T-helper 17 cell (primary cell): ENCODE measurements around the gene TTLL5. TPM values are rescaled to one million over a fixed set of nuclear protein-coding genes. Genes with fewer than 3 reads are reported as not detected.
A peak's percentile ranks its signal among the peaks of the same experiment; 100 is the strongest.

Experiments
- ATAC-seq: fragments of 150-1000 bp; cut with Tn5 transposase; 2 replicates; pipeline ENCODE4 v1.10.0; 2021; ENCODE audit warnings: mild to moderate bottlenecking, moderate library complexity
- DNase-seq, 3 donors: peaks; one replicate each; pipeline versions ENCODE4 v3.0.0 to v3.0.0-alpha.2; 2020 to 2021
- H3K9me3 ChIP-seq: one replicate; pipeline ENCODE4 v1.7.0; 2013; ENCODE audit warnings: low read length, mild to moderate bottlenecking; ENCODE audit not compliant: control insufficient read depth, poor library complexity, severe bottlenecking
- H3K27ac Mint-ChIP-seq: one replicate; pipeline ENCODE4 v1.8.0; 2022; ENCODE audit warnings: mild to moderate bottlenecking, moderate library complexity, mixed read lengths
- H3K27me3 Mint-ChIP-seq: one replicate; pipeline ENCODE4 v1.8.0; 2022; ENCODE audit warnings: mixed read lengths
- H3K36me3 Mint-ChIP-seq: one replicate; pipeline ENCODE4 v1.8.0; 2022; ENCODE audit warnings: low read depth, mixed read lengths
- H3K4me1 Mint-ChIP-seq: one replicate; pipeline ENCODE4 v1.8.0; 2022; ENCODE audit warnings: mild to moderate bottlenecking, mixed read lengths
- H3K4me3 Mint-ChIP-seq: one replicate; pipeline ENCODE4 v1.8.0; 2022; ENCODE audit warnings: mild to moderate bottlenecking, moderate library complexity, mixed read lengths
- total RNA-seq, 4 donors: library from RNA in 2 of 4; stranded (reverse) in 2 of 4; gene quantifications; one replicate each; pipeline ENCODE4 v1.2.3 and lab custom pipeline; 2022 to 2026

TTLL5 gene
- total RNA-seq, 2 donors from 2014 or later: 26.0 to 31.9 TPM

- Mint-ChIP-seq H3K27ac (no peak overlapping the region), H3K27me3 (no peaks in the 10 kb centered on the region), H3K36me3 (peaks cover 10% of the 10 kb centered on the region), H3K4me3 (no peak overlapping the region), H3K4me1 (peaks cover 4% of the 10 kb centered on the region)
- DNase-seq (no peak), ATAC-seq (no peak)
- H3K9me3 ChIP-seq: no peaks in the 10 kb centered on the region
Measured at GRCh38 chr14:75967866-75968265, 306.8 kb downstream of the TTLL5 start.

GRCh38 chr14:75968456-75968855 is 307.4 kb downstream of the TTLL5 start:
- Mint-ChIP-seq H3K27ac (no peak overlapping the region), H3K4me1 (peaks cover 4% of the 10 kb centered on the region), H3K4me3 (no peak overlapping the region), H3K36me3 (peaks cover 10% of the 10 kb centered on the region), H3K27me3 (no peaks in the 10 kb centered on the region)
- no peak for DNase-seq
- H3K9me3 ChIP-seq: no peaks in the 10 kb centered on the region
- no peak for ATAC-seq

- no peaks in the 10 kb centered on the region for H3K27me3 Mint-ChIP-seq
- H3K4me3 Mint-ChIP-seq: no peak overlapping the region
- ATAC-seq (no peak), DNase-seq (no peak)
- no peak overlapping the region for H3K27ac Mint-ChIP-seq
- H3K36me3 Mint-ChIP-seq: peaks cover 10% of the 10 kb centered on the region
- peaks cover 4% of the 10 kb centered on the region for H3K4me1 Mint-ChIP-seq
- no peaks in the 10 kb centered on the region for H3K9me3 ChIP-seq
Measured at GRCh38 chr14:75969126-75969525, 308.1 kb downstream of the TTLL5 start.

DNA sequence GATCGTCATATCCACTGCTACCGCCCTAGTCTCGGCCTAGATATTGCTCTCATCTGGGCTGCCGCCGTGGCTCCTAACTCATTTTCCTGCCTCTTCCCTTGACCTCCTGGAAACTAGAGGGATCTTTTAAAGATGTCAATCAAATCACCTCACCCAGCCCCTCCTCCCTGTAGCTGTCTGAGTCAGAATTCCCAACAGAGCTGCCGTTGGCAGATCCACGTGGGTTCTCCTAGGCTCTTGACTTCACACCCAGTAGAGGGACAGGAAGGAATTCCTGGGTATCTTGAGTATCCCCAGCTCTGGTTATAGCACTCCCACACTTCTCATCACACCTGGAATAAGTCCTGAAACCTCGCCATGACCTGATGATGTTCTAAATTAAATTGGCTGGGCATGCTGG is 308.8 kb downstream of the TTLL5 start:
- H3K9me3 ChIP-seq: no peaks in the 10 kb centered on the region
- Mint-ChIP-seq H3K27ac (no peak overlapping the region), H3K4me1 (peaks cover 4% of the 10 kb centered on the region), H3K4me3 (no peak overlapping the region), H3K27me3 (no peaks in the 10 kb centered on the region), H3K36me3 (peaks cover 10% of the 10 kb centered on the region)
- no peak for ATAC-seq
- no peak for DNase-seq

DNA sequence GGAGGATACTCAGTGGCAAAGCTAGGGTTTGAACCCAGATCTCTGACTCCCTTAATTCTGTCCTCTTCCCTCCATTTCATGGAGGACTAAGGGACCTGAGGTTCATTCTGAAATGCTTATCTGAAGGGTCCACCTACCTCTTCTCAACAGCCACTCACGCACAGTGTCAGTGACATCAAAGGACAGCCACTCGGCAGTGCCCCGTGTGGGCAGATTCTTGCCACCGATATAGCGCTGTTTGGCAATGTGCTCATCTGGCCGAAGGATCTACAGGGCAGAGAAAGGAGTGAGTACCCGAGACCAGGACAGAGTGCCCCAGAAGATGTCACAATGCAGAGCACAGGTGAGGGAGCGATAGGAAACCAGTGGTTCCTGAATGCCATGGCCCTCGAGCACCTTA is 309.9 kb downstream of the TTLL5 start:
- H3K27me3 Mint-ChIP-seq: no peaks in the 10 kb centered on the region
- H3K9me3 ChIP-seq: no peaks in the 10 kb centered on the region
- peaks cover 10% of the 10 kb centered on the region for H3K36me3 Mint-ChIP-seq
- ATAC-seq (no peak), DNase-seq (no peak)
- no peak overlapping the region for H3K4me3 Mint-ChIP-seq
- H3K27ac Mint-ChIP-seq: no peak overlapping the region
- H3K4me1 Mint-ChIP-seq: peaks cover 4% of the 10 kb centered on the region

- no peak overlapping the region for H3K4me3 Mint-ChIP-seq
- H3K36me3 Mint-ChIP-seq: peaks cover 7% of the 10 kb centered on the region
- DNase-seq (no peak), ATAC-seq (no peak)
- H3K27me3 Mint-ChIP-seq: no peaks in the 10 kb centered on the region
- H3K27ac Mint-ChIP-seq: no peak overlapping the region
- H3K4me1 Mint-ChIP-seq: peaks cover 4% of the 10 kb centered on the region
- H3K9me3 ChIP-seq: no peaks in the 10 kb centered on the region
Measured at GRCh38 chr14:75971509-75971908, 310.5 kb downstream of the TTLL5 start.

GRCh38 chr14:75972801-75973421 is 311.9 kb downstream of the TTLL5 start:
- H3K4me1 Mint-ChIP-seq: peaks cover 5% of the 10 kb centered on the region

GRCh38 chr14:75976826-75977581 is 316.0 kb downstream of the TTLL5 start:
- Mint-ChIP-seq H3K4me1 (peaks cover 34% of the 10 kb centered on the region), H3K36me3 (no peaks in the 10 kb centered on the region), H3K27me3 (no peaks in the 10 kb centered on the region), H3K4me3 (no peak overlapping the region), H3K27ac (no peak overlapping the region)
- ATAC-seq: no peak
- DNase-seq: no peak
- H3K9me3 ChIP-seq: no peaks in the 10 kb centered on the region

More at GRCh38 chr14:75972801-75973421, 311.9 kb downstream of the TTLL5 start:
- no peaks in the 10 kb centered on the region for H3K9me3 ChIP-seq
- no peak overlapping the region for H3K27ac Mint-ChIP-seq
- ATAC-seq: no peak
- no peak overlapping the region for H3K4me3 Mint-ChIP-seq
- no peaks in the 10 kb centered on the region for H3K27me3 Mint-ChIP-seq
- H3K36me3 Mint-ChIP-seq: peaks cover 7% of the 10 kb centered on the region
- no peak for DNase-seq

DNA sequence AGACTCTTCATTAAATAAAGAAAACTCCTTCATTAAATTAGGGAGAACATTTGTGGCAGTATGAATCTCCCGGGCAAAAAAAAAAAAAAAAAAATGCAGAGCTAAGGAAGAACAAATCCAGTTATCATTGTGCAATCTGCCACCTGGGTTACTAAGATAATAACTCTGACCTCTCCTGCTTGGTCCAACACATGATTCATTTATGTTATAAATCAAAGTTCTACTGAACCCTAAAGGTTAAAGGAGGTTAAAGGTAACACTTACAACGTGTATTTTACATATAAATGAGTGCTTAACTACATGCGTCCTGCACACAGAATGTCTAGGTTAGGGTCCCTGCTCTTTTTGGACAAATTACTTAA is 316.5 kb downstream of the TTLL5 start:
- no peaks in the 10 kb centered on the region for H3K27me3 Mint-ChIP-seq
- no peak overlapping the region for H3K27ac Mint-ChIP-seq
- H3K4me3 Mint-ChIP-seq: no peak overlapping the region
- no peaks in the 10 kb centered on the region for H3K9me3 ChIP-seq
- DNase-seq (no peak), ATAC-seq (no peak)
- H3K4me1 Mint-ChIP-seq: peaks cover 30% of the 10 kb centered on the region
- H3K36me3 Mint-ChIP-seq: no peaks in the 10 kb centered on the region

DNA sequence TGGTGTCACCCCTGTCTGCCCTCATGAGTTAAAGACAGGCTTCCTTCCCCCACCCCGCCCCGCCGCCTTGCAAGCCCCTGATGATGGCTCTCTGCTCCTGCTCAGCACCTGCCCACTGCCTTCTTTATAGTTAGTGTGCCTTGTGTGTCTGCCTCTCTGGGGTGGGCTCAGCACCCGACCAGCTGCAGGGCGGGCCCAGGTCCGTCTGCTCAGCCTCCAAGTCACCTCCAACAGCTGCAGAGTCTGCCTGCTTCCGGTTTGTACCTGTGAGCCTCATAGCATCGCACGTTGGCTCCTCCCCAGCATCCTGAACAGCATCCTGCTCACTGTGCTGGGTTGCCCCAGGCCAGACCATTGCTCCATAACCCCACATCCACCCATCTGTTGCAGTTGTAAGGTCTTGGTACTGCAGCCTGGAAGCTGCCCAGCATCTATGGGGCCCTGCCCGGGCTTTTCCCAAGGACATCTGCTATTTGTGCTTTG is 317.2 kb downstream of the TTLL5 start:
- no peak overlapping the region for H3K4me3 Mint-ChIP-seq
- no peaks in the 10 kb centered on the region for H3K27me3 Mint-ChIP-seq
- DNase-seq (no peak), ATAC-seq (peak; percentile 24)
- peaks cover 32% of the 10 kb centered on the region for H3K4me1 Mint-ChIP-seq
- no peak overlapping the region for H3K27ac Mint-ChIP-seq
- H3K36me3 Mint-ChIP-seq: no peaks in the 10 kb centered on the region
- no peaks in the 10 kb centered on the region for H3K9me3 ChIP-seq

DNA sequence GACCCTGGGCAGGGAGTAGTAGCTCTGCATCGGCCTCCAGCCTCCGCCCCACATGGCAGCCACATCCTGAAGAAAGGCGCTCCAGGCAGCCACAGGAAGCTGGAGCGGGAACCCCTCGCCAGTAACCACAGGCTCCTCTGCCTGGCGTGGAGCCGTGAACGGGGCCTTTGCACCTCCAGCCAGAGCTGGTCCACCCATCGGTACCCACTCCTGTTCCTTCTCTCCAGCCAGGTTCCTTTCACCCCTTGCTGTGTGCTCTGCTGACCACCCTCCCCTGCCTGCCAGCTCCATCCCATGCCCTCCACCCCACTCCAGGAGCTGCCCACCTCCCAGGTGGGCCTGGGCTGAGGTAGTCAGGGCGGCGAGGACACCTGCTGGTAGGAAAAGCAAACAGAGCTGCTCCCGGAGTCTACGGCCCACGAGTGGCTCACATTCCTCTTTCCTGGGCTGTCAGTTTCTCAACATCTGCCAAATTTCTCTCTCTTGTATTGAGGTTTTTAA is 318.1 kb downstream of the TTLL5 start:
- no peaks in the 10 kb centered on the region for H3K9me3 ChIP-seq
- DNase-seq (no peak), ATAC-seq (no peak)
- no peaks in the 10 kb centered on the region for H3K36me3 Mint-ChIP-seq
- no peaks in the 10 kb centered on the region for H3K27me3 Mint-ChIP-seq
- no peak overlapping the region for H3K27ac Mint-ChIP-seq
- H3K4me1 Mint-ChIP-seq: peaks cover 32% of the 10 kb centered on the region
- H3K4me3 Mint-ChIP-seq: no peak overlapping the region

- DNase-seq (no peak), ATAC-seq (no peak)
- Mint-ChIP-seq H3K27ac (no peak overlapping the region), H3K4me1 (peaks cover 32% of the 10 kb centered on the region), H3K36me3 (no peaks in the 10 kb centered on the region), H3K4me3 (peak overlapping the region; percentile 36), H3K27me3 (no peaks in the 10 kb centered on the region)
- no peaks in the 10 kb centered on the region for H3K9me3 ChIP-seq
Measured at GRCh38 chr14:75979648-75980565, 318.9 kb downstream of the TTLL5 start.

DNA sequence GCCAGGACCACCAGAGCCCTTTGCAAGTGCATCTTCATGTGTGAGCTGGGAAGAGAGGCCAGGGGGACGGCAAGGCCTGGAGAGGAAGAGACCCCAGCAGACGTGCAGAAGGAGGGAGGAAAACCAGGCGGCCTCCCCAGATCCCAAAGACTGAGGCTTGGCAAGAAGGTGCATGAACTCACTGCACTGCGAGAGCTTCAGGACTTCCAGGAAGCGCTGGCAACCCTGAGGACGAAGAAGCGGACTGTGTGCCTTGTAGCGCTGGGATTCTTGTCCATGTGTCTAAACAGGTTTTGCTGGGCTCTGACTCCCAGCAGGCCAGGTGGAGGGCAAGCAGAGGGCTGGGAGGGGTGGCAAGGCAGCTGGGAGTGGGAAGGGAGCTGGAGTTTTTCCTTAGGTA is 319.8 kb downstream of the TTLL5 start:
- no peak for DNase-seq
- no peaks in the 10 kb centered on the region for H3K9me3 ChIP-seq
- peaks cover 36% of the 10 kb centered on the region for H3K4me1 Mint-ChIP-seq
- H3K27me3 Mint-ChIP-seq: no peaks in the 10 kb centered on the region
- ATAC-seq: no peak
- H3K4me3 Mint-ChIP-seq: peak overlapping the region; percentile 98
- H3K27ac Mint-ChIP-seq: peak overlapping the region; percentile 93
- no peaks in the 10 kb centered on the region for H3K36me3 Mint-ChIP-seq
